Inferior parietal cortex (tissue), 1 donor: ENCODE results near the gene HYAL1.

Experiments used
- DNase-seq: peaks from one replicate; pipeline ENCODE4 v3.0.0-alpha.2; 2016; ENCODE audit errors: extremely low spot score

Gene HYAL1

GRCh38 chr3:50334339-50335075 lies 31.1 kb upstream of the HYAL1 start:
- DNase-seq: no peak

- DNase-seq: no peak
Observed at GRCh38 chr3:50333744-50334328, 30.5 kb upstream of the HYAL1 start.

GRCh38 chr3:50331364-50331907 lies 28.1 kb upstream of the HYAL1 start:
- no peak for DNase-seq

GRCh38 chr3:50330330-50330729 lies 27.0 kb upstream of the HYAL1 start:
- no peak for DNase-seq

GRCh38 chr3:50327943-50328691 lies 24.7 kb upstream of the HYAL1 start, which contains the start of gene TUSC2:
TUSC2 (minus strand) TSS chr3:50328223; CDS start chr3:50328099, 124 bp downstream.
- peak; percentile 98 for DNase-seq

GRCh38 chr3:50327129-50327528 lies 23.8 kb upstream of the HYAL1 start:
- no peak for DNase-seq

- DNase-seq: no peak
Observed at GRCh38 chr3:50326182-50326541, 22.8 kb upstream of the HYAL1 start.

GRCh38 chr3:50325497-50326181 lies 22.3 kb upstream of the HYAL1 start:
- no peak for DNase-seq

GRCh38 chr3:50325113-50325480 lies 21.7 kb upstream of the HYAL1 start:
- DNase-seq: no peak

- DNase-seq: peak; percentile 73
Observed at GRCh38 chr3:50324351-50325112, 21.2 kb upstream of the HYAL1 start.

- no peak for DNase-seq
Observed at GRCh38 chr3:50323614-50324199, 20.3 kb upstream of the HYAL1 start.

GRCh38 chr3:50323092-50323600 lies 19.8 kb upstream of the HYAL1 start:
- DNase-seq: no peak

- DNase-seq: no peak
Observed at GRCh38 chr3:50322386-50323091, 19.2 kb upstream of the HYAL1 start, which contains the start of gene HYAL2. HYAL2 (minus strand) TSS chr3:50322745; CDS start chr3:50320489, 2,256 bp downstream.

GRCh38 chr3:50322115-50322385 lies 18.7 kb upstream of the HYAL1 start:
- no peak for DNase-seq

GRCh38 chr3:50321336-50322114 lies 18.2 kb upstream of the HYAL1 start:
- peak; percentile 82 for DNase-seq

GRCh38 chr3:50320853-50321335 lies 17.5 kb upstream of the HYAL1 start:
- peak; percentile 72 for DNase-seq

GRCh38 chr3:50319894-50320625 lies 16.7 kb upstream of the HYAL1 start:
- DNase-seq: no peak

GRCh38 chr3:50319181-50319893 lies 16.0 kb upstream of the HYAL1 start:
- no peak for DNase-seq
